H1 (cell line): ENCODE results near the gene LIPG. TPM values are rescaled to one million over a fixed set of nuclear protein-coding genes. Genes with fewer than 3 reads are reported as not detected.

Experiments
- CTCF ChIA-PET: fragments of 300-600 bp; sonication (Branson Sonifier 250); formaldehyde crosslinking; loops from one replicate; lab custom pipeline; 2021; ENCODE audit not compliant: partially characterized antibody; lab: Charles Lee
- POLR2A ChIA-PET: fragments of 300-600 bp; sonication (Branson Sonifier 250); formaldehyde crosslinking; loops from one replicate; lab custom pipeline; 2021; ENCODE audit warnings: inconsistent platforms; ENCODE audit not compliant: partially characterized antibody; lab: Charles Lee
- DNase-seq, 2 experiments: peaks; one replicate each; pipeline versions ENCODE4 v3.0.0 to v3.0.0-alpha.2; 2010 to 2022; ENCODE audit warnings: low spot score in 2 of 2, low read depth in 1 of 2, mixed read lengths in 1 of 2
- FAIRE-seq: peaks from 2 replicates; lab custom pipeline; 2011; peaks lifted over from hg19 to GRCh38; lab: Jason Lieb, UNC
- H2AFZ ChIP-seq: 2 replicates; pipeline ENCODE4 v1.8.1; 2012; ENCODE audit warnings: low read length, inconsistent platforms
- H2AK5ac ChIP-seq: 2 replicates; pipeline ENCODE4 v1.6.1; 2013; ENCODE audit warnings: low read depth, low read length
- H2BK120ac ChIP-seq: replicated peaks from 2 replicates; pipeline ENCODE3; 2013; ENCODE audit warnings: low read depth, low read length, inconsistent platforms
- H2BK12ac ChIP-seq: 2 replicates; pipeline ENCODE4 v1.6.1; 2013; ENCODE audit warnings: low read depth, low read length
- H2BK15ac ChIP-seq: 2 replicates; pipeline ENCODE4 v1.6.1; 2013; ENCODE audit warnings: low read length
- H2BK20ac ChIP-seq: 2 replicates; pipeline ENCODE4 v1.6.1; 2013; ENCODE audit warnings: low read length
- H2BK5ac ChIP-seq: 2 replicates; pipeline ENCODE4 v1.6.1; 2013; ENCODE audit warnings: low read depth, low read length
- H3K14ac ChIP-seq: 2 replicates; pipeline ENCODE4 v1.6.1; 2013; ENCODE audit warnings: inconsistent platforms; ENCODE audit not compliant: insufficient read length
- H3K18ac ChIP-seq: 2 replicates; pipeline ENCODE4 v1.6.1; 2013; ENCODE audit warnings: low read length; ENCODE audit errors: extremely low read depth
- H3K23ac ChIP-seq: 2 replicates; pipeline ENCODE4 v1.6.1; 2013; ENCODE audit warnings: inconsistent platforms; ENCODE audit not compliant: insufficient read length
- H3K23me2 ChIP-seq: 2 replicates; pipeline ENCODE4 v1.6.1; 2013; ENCODE audit warnings: low read depth, low read length
- H3K27ac ChIP-seq: 2 replicates; pipeline ENCODE4 v1.6.1; 2011; ENCODE audit warnings: low read depth, low read length, inconsistent platforms
- H3K27me3 ChIP-seq, 4 experiments: replicated peaks in 1 of 4; 1 replicate in 1 of 4; 2 replicates in 3 of 4; pipeline versions ENCODE4 v1.6.1 to v1.8.1; 2011 to 2013; ENCODE audit warnings: low read length in 3 of 4, mild to moderate bottlenecking in 3 of 4, inconsistent platforms in 2 of 4, mixed read lengths in 2 of 4, moderate library complexity in 1 of 4; ENCODE audit not compliant: control insufficient read depth in 3 of 4, insufficient read depth in 3 of 4; ENCODE audit errors: extremely low read depth in 1 of 4
- H3K36me3 ChIP-seq, 4 experiments: 2 replicates each; pipeline versions ENCODE4 v1.6.1 to v1.8.1; 2011 to 2013; ENCODE audit warnings: mild to moderate bottlenecking in 4 of 4, low read length in 3 of 4, moderate library complexity in 2 of 4, control low read depth in 1 of 4, inconsistent platforms in 1 of 4; ENCODE audit not compliant: insufficient read depth in 4 of 4, control insufficient read depth in 2 of 4
- H3K4ac ChIP-seq: replicated peaks from 2 replicates; pipeline ENCODE3; 2013; ENCODE audit warnings: low read length, low read depth, mixed read lengths, inconsistent platforms; ENCODE audit not compliant: insufficient read length
- H3K4me1 ChIP-seq, 4 experiments: replicated peaks in 1 of 4; 1 replicate in 1 of 4; 2 replicates in 3 of 4; pipeline versions ENCODE4 v1.6.1 to v1.8.1; 2011 to 2013; ENCODE audit warnings: low read length in 3 of 4, inconsistent platforms in 2 of 4, mixed read lengths in 1 of 4; ENCODE audit not compliant: insufficient read depth in 4 of 4, control insufficient read depth in 3 of 4
- H3K4me2 ChIP-seq, 2 experiments: 2 replicates each; pipeline versions ENCODE4 v1.6.1 to v1.8.1; 2011 to 2013; ENCODE audit warnings: low read depth in 2 of 2, low read length in 2 of 2, control low read depth in 1 of 2, inconsistent platforms in 1 of 2, mild to moderate bottlenecking in 1 of 2; ENCODE audit not compliant: insufficient read depth in 1 of 2
- H3K4me3 ChIP-seq, 4 experiments: fragments of 200-600, 300-600 bp in 1 of 4; sonication (generic), shearing (Covaris generic), sonication (Bioruptor Twin) in 1 of 4; 2 replicates each; pipeline versions ENCODE4 v1.5.1 to v1.8.1; 2011 to 2016; ENCODE audit warnings: low read length in 4 of 4, low read depth in 3 of 4, control low read depth in 2 of 4, inconsistent platforms in 2 of 4, mild to moderate bottlenecking in 2 of 4, mixed read lengths in 1 of 4, moderate library complexity in 1 of 4; ENCODE audit not compliant: insufficient read depth in 2 of 4; ENCODE audit errors: extremely low read depth in 1 of 4
- H3K56ac ChIP-seq: replicated peaks from 2 replicates; pipeline ENCODE3; 2013; ENCODE audit warnings: low read depth, mild to moderate bottlenecking, mixed read lengths, low read length, inconsistent platforms; ENCODE audit not compliant: insufficient read length
- H3K79me1 ChIP-seq: 2 replicates; pipeline ENCODE4 v1.6.1; 2013; ENCODE audit warnings: low read depth, low read length, control low read depth
- H3K79me2 ChIP-seq, 2 experiments: 2 replicates each; pipeline versions ENCODE4 v1.6.1 to v1.8.1; 2012 to 2013; ENCODE audit warnings: low read length in 2 of 2, mild to moderate bottlenecking in 2 of 2, inconsistent platforms in 1 of 2; ENCODE audit not compliant: insufficient read depth in 2 of 2, control insufficient read depth in 1 of 2
- H3K9ac ChIP-seq, 4 experiments: replicated peaks in 1 of 4; 1 replicate in 1 of 4; 2 replicates in 3 of 4; pipeline versions ENCODE4 v1.6.1 to v1.8.1; 2011 to 2013; ENCODE audit warnings: low read depth in 3 of 4, low read length in 3 of 4, control low read depth in 2 of 4, mild to moderate bottlenecking in 2 of 4, moderate library complexity in 2 of 4, inconsistent platforms in 1 of 4; ENCODE audit errors: extremely low read depth in 1 of 4
- H3K9me3 ChIP-seq, 2 experiments: 2 replicates each; pipeline versions ENCODE4 v1.6.1 to v1.8.1; 2012 to 2013; ENCODE audit warnings: mild to moderate bottlenecking in 2 of 2, moderate library complexity in 2 of 2, control low read depth in 1 of 2, inconsistent platforms in 1 of 2, low read depth in 1 of 2, low read length in 1 of 2, mixed read lengths in 1 of 2; ENCODE audit not compliant: insufficient read depth in 2 of 2
- H4K20me1 ChIP-seq, 2 experiments: replicated peaks in 1 of 2; 2 replicates each; pipeline versions ENCODE3 to v1.8.1; 2011 to 2013; ENCODE audit warnings: inconsistent platforms in 2 of 2, low read length in 2 of 2, mild to moderate bottlenecking in 1 of 2; ENCODE audit not compliant: insufficient read depth in 2 of 2, control insufficient read depth in 1 of 2
- H4K5ac ChIP-seq: 2 replicates; pipeline ENCODE4 v1.6.1; 2013; ENCODE audit warnings: low read length, low read depth, mixed read lengths, inconsistent platforms; ENCODE audit not compliant: insufficient read length
- H4K8ac ChIP-seq: 2 replicates; pipeline ENCODE4 v1.8.0; 2013; ENCODE audit warnings: mild to moderate bottlenecking, moderate library complexity, low read length, inconsistent platforms; ENCODE audit not compliant: insufficient read depth; ENCODE audit errors: extremely low read depth
- H4K91ac ChIP-seq: replicated peaks from 2 replicates; pipeline ENCODE3; 2013; ENCODE audit warnings: low read length, mixed read lengths, inconsistent platforms; ENCODE audit not compliant: insufficient read length
- ASH2L ChIP-seq: fragments of 200-600, 300-600 bp; sonication (generic); IDR thresholded peaks from one replicate; pipeline ENCODE4 v1.7.1; 2017; ENCODE audit warnings: low read length
- KDM5A ChIP-seq: fragments of 200-600 bp; IDR thresholded peaks from 2 replicates; pipeline ENCODE4 v1.7.1; 2012; ENCODE audit warnings: mild to moderate bottlenecking, low read length, inconsistent platforms, mixed read lengths
- RXRA ChIP-seq: IDR thresholded peaks from 2 replicates; pipeline ENCODE4 v1.6.1; 2011; ENCODE audit warnings: low read depth, mild to moderate bottlenecking, low read length, moderate library complexity; ENCODE audit not compliant: insufficient read depth
- SRF ChIP-seq: IDR thresholded peaks from 2 replicates; pipeline ENCODE4 v1.6.1; 2011; ENCODE audit warnings: mild to moderate bottlenecking, low read depth, low read length, moderate library complexity
- TEAD4 ChIP-seq: IDR thresholded peaks from 2 replicates; pipeline ENCODE4 v1.6.1; 2012; ENCODE audit warnings: low read depth, low read length, inconsistent platforms, mixed read lengths
- YY1 ChIP-seq: IDR thresholded peaks from 2 replicates; pipeline ENCODE4 v1.6.1; 2011; ENCODE audit warnings: low read depth, mild to moderate bottlenecking, low read length
- polyA plus RNA-seq, 7 experiments: library from polyadenylated mRNA; depleted of rRNA in 3 of 7; stranded (reverse) in 5 of 7; unstranded in 2 of 7; fragments of >200 nt in 5 of 7; fragments of 200-250 nt in 2 of 7; gene quantifications; 1 replicate in 5 of 7; 2 replicates in 1 of 7; 4 replicates in 1 of 7; pipeline versions ENCODE4 v1.2.1 to v1.2.3, GENCODE V29; 2011 to 2013; ENCODE audit warnings: missing spikeins in 2 of 7, mixed read lengths in 2 of 7
- total RNA-seq: library from RNA; stranded (reverse); fragmentation: NEBNext Ultra II Directional; extraction: Animal tissue kit (Norgen Biotek cat#: 25700); gene quantifications from 2 replicates; pipeline ENCODE4 v1.2.1, GENCODE V29; 2021

The LIPG gene
- total and polyA plus RNA-seq, 2 of the 8 experiments (the other 6 are each of a cell fraction or from before 2014, with no cell fraction given), result 9.2 to 9.8 TPM

GRCh38 chr18:49563130-49563540 is 1.3 kb downstream of the LIPG start:
- no peak overlapping the region for H3K27ac ChIP-seq
- peak overlapping the region; percentile 53; the same call in 1 of the 2 replicates for H2BK15ac ChIP-seq
- no peak overlapping the region; the same call in 1 of the 2 replicates for H2BK5ac ChIP-seq
- H4K5ac ChIP-seq, result no peak overlapping the region
- no peak overlapping the region; a peak in 1 of 7 replicates for H3K9ac ChIP-seq
- no peak overlapping the region for H4K8ac ChIP-seq
- H2BK12ac ChIP-seq, result no peak overlapping the region
- no peak overlapping the region for H4K91ac ChIP-seq
- peaks cover 23% of the 10 kb centered on the region for H3K23me2 ChIP-seq
- peak overlapping the region in 3 of 4 experiments; percentile 6 to 64 (median 57); a peak in 4 of 8 replicates for H3K4me3 ChIP-seq
- no peaks in the 10 kb centered on the region for H3K79me1 ChIP-seq
- H3K36me3 ChIP-seq, result peaks cover 0 to 14% (median 4%) of the 10 kb centered on the region in 4 experiments; a peak in 2 of 8 replicates
- H2AK5ac ChIP-seq, result peak overlapping the region; percentile 69; the same call in 1 of the 2 replicates
- FAIRE-seq, result no peak
- H3K4me2 ChIP-seq, result peak overlapping the region; percentile 91 to 94
- peaks cover 4 to 6% (median 4%) of the 10 kb centered on the region in 4 experiments for H3K4me1 ChIP-seq
- H3K79me2 ChIP-seq, result peaks cover 0 to 12% of the 10 kb centered on the region in 2 experiments; a peak in 2 of 4 replicates
- H4K20me1 ChIP-seq, result peaks cover 5 to 11% of the 10 kb centered on the region in 2 experiments
- POLR2A ChIA-PET, result interaction anchor here (0.6 to 1.3 kb wide), 2 partner anchors 27 to 32 kb away, joined by 3 to 7 read pairs; no protein-coding TSS in a partner anchor
- no peak overlapping the region for H3K56ac ChIP-seq
- H3K14ac ChIP-seq, result no peak overlapping the region
- peaks cover 0 to 8% of the 10 kb centered on the region in 2 experiments; a peak in 2 of 4 replicates for H3K9me3 ChIP-seq
- peaks cover 0 to 27% (median 17%) of the 10 kb centered on the region in 4 experiments; a peak in 6 of 7 replicates for H3K27me3 ChIP-seq
- CTCF ChIA-PET, result interaction anchor here (0.7 to 1.2 kb wide), 4 partner anchors 20 to 203 kb away, joined by 3 to 5 read pairs (median 3); no protein-coding TSS in a partner anchor
- no peak overlapping the region for H2AFZ ChIP-seq
- no peak overlapping the region for H2BK20ac ChIP-seq
- H3K18ac ChIP-seq, result no peak overlapping the region
- no peak overlapping the region for H3K23ac ChIP-seq
- no peak for DNase-seq
- no peak overlapping the region for H3K4ac ChIP-seq
- H2BK120ac ChIP-seq, result no peak overlapping the region
- no peak for TF ChIP-seq KDM5A
- TF ChIP-seq RXRA, result no peak
- no peak for TF ChIP-seq SRF
- no peak for TF ChIP-seq ASH2L
- no peak for TF ChIP-seq YY1
- TF ChIP-seq TEAD4, result no peak
